MM.1S (cell line): ENCODE results near the gene DCLK2.

Experiments used
- CTCF ChIP-seq: fragments of 300-600 bp; sonication (generic); IDR thresholded peaks from 2 replicates; pipeline ENCODE4 v1.5.1; 2016; ENCODE audit warnings: antibody characterized with exemption, low read length, mixed read lengths
- EZH2phosphoT487 ChIP-seq: fragments of 300-600 bp; sonication (generic); IDR thresholded peaks from 2 replicates; pipeline ENCODE4 v1.6.1; 2018; ENCODE audit warnings: antibody characterized with exemption, low read length

- TF ChIP-seq EZH2phosphoT487 (no peak), CTCF (no peak)
Measured at GRCh38 chr4:150135134-150135772, 57.0 kb downstream of the DCLK2 start.
